Activated naive CD8-positive, alpha-beta T cell treated with anti-CD3 and anti-CD28 coated beads for 36 hours (primary cell): ENCODE measurements around the gene ST7L. TPM values are rescaled to one million over a fixed set of nuclear protein-coding genes. Genes with fewer than 3 reads are reported as not detected.
A peak's percentile ranks its signal among the peaks of the same experiment; 100 is the strongest.
"Not testable (repeated sequence)": the region's sequence is repeated elsewhere in the genome, so short reads cannot be mapped to it uniquely, and the experiment has no call there.

Source experiments
- DNase-seq: peaks from one replicate; pipeline ENCODE4 v3.0.0; 2021
- H3K27ac Mint-ChIP-seq: one replicate; pipeline ENCODE4 v1.8.0; 2022; ENCODE audit warnings: mild to moderate bottlenecking, moderate library complexity, mixed read lengths
- H3K27me3 Mint-ChIP-seq: one replicate; pipeline ENCODE4 v1.8.0; 2022; ENCODE audit warnings: mild to moderate bottlenecking, mixed read lengths
- H3K36me3 Mint-ChIP-seq: one replicate; pipeline ENCODE4 v1.8.0; 2021; ENCODE audit warnings: mild to moderate bottlenecking, mixed read lengths
- H3K4me1 Mint-ChIP-seq: one replicate; pipeline ENCODE4 v1.8.0; 2021; ENCODE audit warnings: mixed read lengths
- H3K4me3 Mint-ChIP-seq: one replicate; pipeline ENCODE4 v1.8.0; 2022; ENCODE audit warnings: mild to moderate bottlenecking, moderate library complexity, mixed read lengths
- H3K9me3 Mint-ChIP-seq: one replicate; pipeline ENCODE4 v1.8.0; 2022; ENCODE audit warnings: mixed read lengths
- total RNA-seq, 2 experiments: library from RNA; stranded (reverse); gene quantifications; one replicate each; pipeline ENCODE4 v1.2.3, GENCODE V29; 2021

Gene ST7L
- total RNA-seq, 2 experiments from 2014 or later = 11.4 to 12.7 TPM

GRCh38 chr1:112507336-112507735 lies 111.6 kb downstream of the ST7L start:
- Mint-ChIP-seq H3K4me3 (peak overlapping the region; percentile 66), H3K9me3 (no peaks in the 10 kb centered on the region), H3K4me1 (peaks cover 7% of the 10 kb centered on the region), H3K27me3 (peaks cover 56% of the 10 kb centered on the region), H3K36me3 (no peaks in the 10 kb centered on the region), H3K27ac (no peak overlapping the region)
- no peak for DNase-seq

GRCh38 chr1:112506731-112507130 lies 112.2 kb downstream of the ST7L start:
- H3K4me1 Mint-ChIP-seq = peaks cover 9% of the 10 kb centered on the region
- no peak overlapping the region for H3K4me3 Mint-ChIP-seq
- no peak overlapping the region for H3K27ac Mint-ChIP-seq
- no peaks in the 10 kb centered on the region for H3K36me3 Mint-ChIP-seq
- no peak for DNase-seq
- no peaks in the 10 kb centered on the region for H3K9me3 Mint-ChIP-seq
- H3K27me3 Mint-ChIP-seq = peaks cover 59% of the 10 kb centered on the region

- Mint-ChIP-seq H3K36me3 (no peaks in the 10 kb centered on the region), H3K9me3 (no peaks in the 10 kb centered on the region), H3K27ac (no peak overlapping the region), H3K4me3 (no peak overlapping the region), H3K4me1 (peaks cover 9% of the 10 kb centered on the region), H3K27me3 (peaks cover 64% of the 10 kb centered on the region)
- no peak for DNase-seq
Observed at GRCh38 chr1:112506306-112506705, 112.6 kb downstream of the ST7L start.

GRCh38 chr1:112505878-112506277 lies 113.1 kb downstream of the ST7L start:
- Mint-ChIP-seq H3K27ac (no peak overlapping the region), H3K4me1 (peaks cover 9% of the 10 kb centered on the region), H3K4me3 (no peak overlapping the region), H3K9me3 (no peaks in the 10 kb centered on the region), H3K36me3 (no peaks in the 10 kb centered on the region), H3K27me3 (peaks cover 68% of the 10 kb centered on the region)
- DNase-seq = no peak

- Mint-ChIP-seq H3K27ac (no peak overlapping the region), H3K36me3 (no peaks in the 10 kb centered on the region), H3K4me3 (no peak overlapping the region), H3K27me3 (peaks cover 65% of the 10 kb centered on the region), H3K9me3 (no peaks in the 10 kb centered on the region), H3K4me1 (peaks cover 9% of the 10 kb centered on the region)
- no peak for DNase-seq
Observed at GRCh38 chr1:112505400-112505785, 113.5 kb downstream of the ST7L start.

GRCh38 chr1:112504661-112505399 lies 114.1 kb downstream of the ST7L start:
- H3K27me3 Mint-ChIP-seq = peaks cover 64% of the 10 kb centered on the region
- H3K4me3 Mint-ChIP-seq = no peak overlapping the region

GRCh38 chr1:112504001-112504660 lies 114.8 kb downstream of the ST7L start:
- DNase-seq = no peak
- H3K27me3 Mint-ChIP-seq = peaks cover 62% of the 10 kb centered on the region
- peaks cover 7% of the 10 kb centered on the region for H3K4me1 Mint-ChIP-seq
- no peaks in the 10 kb centered on the region for H3K36me3 Mint-ChIP-seq
- no peak overlapping the region for H3K4me3 Mint-ChIP-seq
- H3K27ac Mint-ChIP-seq = no peak overlapping the region
- H3K9me3 Mint-ChIP-seq = no peaks in the 10 kb centered on the region

More at GRCh38 chr1:112504661-112505399, 114.1 kb downstream of the ST7L start:
- peaks cover 9% of the 10 kb centered on the region for H3K4me1 Mint-ChIP-seq
- H3K9me3 Mint-ChIP-seq = no peaks in the 10 kb centered on the region
- DNase-seq = no peak
- H3K36me3 Mint-ChIP-seq = no peaks in the 10 kb centered on the region
- H3K27ac Mint-ChIP-seq = no peak overlapping the region

GRCh38 chr1:112502826-112503225 lies 116.1 kb downstream of the ST7L start:
- Mint-ChIP-seq H3K27me3 (peaks cover 68% of the 10 kb centered on the region), H3K4me3 (no peak overlapping the region)

GRCh38 chr1:112501810-112502641 lies 116.9 kb downstream of the ST7L start:
- Mint-ChIP-seq H3K9me3 (no peaks in the 10 kb centered on the region), H3K36me3 (no peaks in the 10 kb centered on the region), H3K27ac (no peak overlapping the region), H3K27me3 (peaks cover 68% of the 10 kb centered on the region), H3K4me3 (peak overlapping the region; percentile 65), H3K4me1 (peaks cover 5% of the 10 kb centered on the region)
- peak; percentile 63 for DNase-seq

More at GRCh38 chr1:112502826-112503225, 116.1 kb downstream of the ST7L start:
- peaks cover 7% of the 10 kb centered on the region for H3K4me1 Mint-ChIP-seq
- DNase-seq = no peak
- H3K9me3 Mint-ChIP-seq = no peaks in the 10 kb centered on the region
- no peaks in the 10 kb centered on the region for H3K36me3 Mint-ChIP-seq
- no peak overlapping the region for H3K27ac Mint-ChIP-seq

GRCh38 chr1:112496290-112496689 lies 122.7 kb downstream of the ST7L start:
- no peak overlapping the region for H3K4me3 Mint-ChIP-seq
- H3K9me3 Mint-ChIP-seq = no peaks in the 10 kb centered on the region
- H3K4me1 Mint-ChIP-seq = no peaks in the 10 kb centered on the region
- peaks cover 43% of the 10 kb centered on the region for H3K27me3 Mint-ChIP-seq
- H3K36me3 Mint-ChIP-seq = no peaks in the 10 kb centered on the region
- DNase-seq = no peak
- no peak overlapping the region for H3K27ac Mint-ChIP-seq

- Mint-ChIP-seq H3K27ac (no peak overlapping the region), H3K36me3 (no peaks in the 10 kb centered on the region), H3K4me3 (no peak overlapping the region), H3K4me1 (no peaks in the 10 kb centered on the region), H3K27me3 (peaks cover 30% of the 10 kb centered on the region), H3K9me3 (no peaks in the 10 kb centered on the region)
- no peak for DNase-seq
Observed at GRCh38 chr1:112493351-112493750, 125.6 kb downstream of the ST7L start.

- H3K27me3 Mint-ChIP-seq = peaks cover 18% of the 10 kb centered on the region
- H3K9me3 Mint-ChIP-seq = no peaks in the 10 kb centered on the region
- no peak for DNase-seq
Observed at GRCh38 chr1:112492076-112492475, 126.9 kb downstream of the ST7L start.

GRCh38 chr1:112488141-112488540 lies 130.8 kb downstream of the ST7L start:
- H3K36me3 Mint-ChIP-seq = no peaks in the 10 kb centered on the region
- H3K27me3 Mint-ChIP-seq = peaks cover 18% of the 10 kb centered on the region
- H3K4me1 Mint-ChIP-seq = no peaks in the 10 kb centered on the region
- H3K4me3 Mint-ChIP-seq = no peak overlapping the region
- no peaks in the 10 kb centered on the region for H3K9me3 Mint-ChIP-seq
- no peak for DNase-seq
- H3K27ac Mint-ChIP-seq = no peak overlapping the region

More at GRCh38 chr1:112492076-112492475, 126.9 kb downstream of the ST7L start:
- H3K4me1 Mint-ChIP-seq = no peaks in the 10 kb centered on the region
- no peaks in the 10 kb centered on the region for H3K36me3 Mint-ChIP-seq
- H3K4me3 Mint-ChIP-seq = no peak overlapping the region
- no peak overlapping the region for H3K27ac Mint-ChIP-seq

GRCh38 chr1:112487686-112488085 lies 131.3 kb downstream of the ST7L start:
- H3K27ac Mint-ChIP-seq = not testable (repeated sequence)

GRCh38 chr1:112486063-112486462 lies 132.9 kb downstream of the ST7L start:
- not testable (repeated sequence) for H3K27ac Mint-ChIP-seq, DNase-seq, H3K4me3 Mint-ChIP-seq, H3K36me3 Mint-ChIP-seq, H3K9me3 Mint-ChIP-seq, H3K4me1 Mint-ChIP-seq
- H3K27me3 Mint-ChIP-seq = peaks cover 18% of the 10 kb centered on the region

More at GRCh38 chr1:112487686-112488085, 131.3 kb downstream of the ST7L start:
- DNase-seq, H3K4me1 Mint-ChIP-seq, H3K36me3 Mint-ChIP-seq, H3K9me3 Mint-ChIP-seq, H3K4me3 Mint-ChIP-seq: not testable (repeated sequence)
- peaks cover 18% of the 10 kb centered on the region for H3K27me3 Mint-ChIP-seq
